ENCODE data around the gene MAP3K9. TPM values are rescaled to one million over a fixed set of nuclear protein-coding genes. Genes with fewer than 3 reads are reported as not detected.

MAP3K9 gene
- total RNA-seq, 1 donor from 2014 or later: 10.3 TPM

DNA sequence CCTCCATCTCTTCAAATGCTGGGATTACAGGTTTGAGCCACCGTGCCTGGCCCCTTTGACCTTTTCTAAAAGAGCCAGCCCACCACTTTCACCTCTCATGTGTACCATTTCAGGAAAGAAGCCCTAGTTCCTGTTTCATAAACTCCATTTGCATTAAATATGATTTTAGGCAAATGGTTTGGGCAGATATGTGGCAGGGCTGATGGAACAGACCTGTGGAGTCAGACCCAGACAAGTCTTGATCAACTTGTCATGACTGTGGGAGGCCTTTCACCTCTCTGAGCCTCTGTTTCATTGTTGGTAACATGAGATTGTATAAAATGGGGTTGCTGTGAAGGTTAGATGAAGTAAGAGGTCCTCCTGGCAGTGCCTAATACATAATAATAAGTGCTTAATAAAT, 5.2 kb upstream of the MAP3K9 start:
- no peaks in the 10 kb centered on the region for H3K36me3 Mint-ChIP-seq (ENCODE audit: low read depth)
- DNase-seq (ENCODE audit: low read depth, low spot score): no peak
- peaks cover 13% of the 10 kb centered on the region for H3K27me3 Mint-ChIP-seq (ENCODE audit: low read depth)
- TF ChIP-seq, protein P1, sequence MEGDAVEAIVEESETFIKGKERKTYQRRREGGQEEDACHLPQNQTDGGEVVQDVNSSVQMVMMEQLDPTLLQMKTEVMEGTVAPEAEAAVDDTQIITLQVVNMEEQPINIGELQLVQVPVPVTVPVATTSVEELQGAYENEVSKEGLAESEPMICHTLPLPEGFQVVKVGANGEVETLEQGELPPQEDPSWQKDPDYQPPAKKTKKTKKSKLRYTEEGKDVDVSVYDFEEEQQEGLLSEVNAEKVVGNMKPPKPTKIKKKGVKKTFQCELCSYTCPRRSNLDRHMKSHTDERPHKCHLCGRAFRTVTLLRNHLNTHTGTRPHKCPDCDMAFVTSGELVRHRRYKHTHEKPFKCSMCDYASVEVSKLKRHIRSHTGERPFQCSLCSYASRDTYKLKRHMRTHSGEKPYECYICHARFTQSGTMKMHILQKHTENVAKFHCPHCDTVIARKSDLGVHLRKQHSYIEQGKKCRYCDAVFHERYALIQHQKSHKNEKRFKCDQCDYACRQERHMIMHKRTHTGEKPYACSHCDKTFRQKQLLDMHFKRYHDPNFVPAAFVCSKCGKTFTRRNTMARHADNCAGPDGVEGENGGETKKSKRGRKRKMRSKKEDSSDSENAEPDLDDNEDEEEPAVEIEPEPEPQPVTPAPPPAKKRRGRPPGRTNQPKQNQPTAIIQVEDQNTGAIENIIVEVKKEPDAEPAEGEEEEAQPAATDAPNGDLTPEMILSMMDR (conservative IDR thresholded peaks at IDR 0.05): no peak
- H3K4me3 Mint-ChIP-seq: no peak overlapping the region
- H3K9me3 Mint-ChIP-seq: no peaks in the 10 kb centered on the region
- H3K27ac Mint-ChIP-seq (ENCODE audit: unreplicated experiment): no peak overlapping the region
- H3K4me1 Mint-ChIP-seq: peaks cover 10% of the 10 kb centered on the region

DNA sequence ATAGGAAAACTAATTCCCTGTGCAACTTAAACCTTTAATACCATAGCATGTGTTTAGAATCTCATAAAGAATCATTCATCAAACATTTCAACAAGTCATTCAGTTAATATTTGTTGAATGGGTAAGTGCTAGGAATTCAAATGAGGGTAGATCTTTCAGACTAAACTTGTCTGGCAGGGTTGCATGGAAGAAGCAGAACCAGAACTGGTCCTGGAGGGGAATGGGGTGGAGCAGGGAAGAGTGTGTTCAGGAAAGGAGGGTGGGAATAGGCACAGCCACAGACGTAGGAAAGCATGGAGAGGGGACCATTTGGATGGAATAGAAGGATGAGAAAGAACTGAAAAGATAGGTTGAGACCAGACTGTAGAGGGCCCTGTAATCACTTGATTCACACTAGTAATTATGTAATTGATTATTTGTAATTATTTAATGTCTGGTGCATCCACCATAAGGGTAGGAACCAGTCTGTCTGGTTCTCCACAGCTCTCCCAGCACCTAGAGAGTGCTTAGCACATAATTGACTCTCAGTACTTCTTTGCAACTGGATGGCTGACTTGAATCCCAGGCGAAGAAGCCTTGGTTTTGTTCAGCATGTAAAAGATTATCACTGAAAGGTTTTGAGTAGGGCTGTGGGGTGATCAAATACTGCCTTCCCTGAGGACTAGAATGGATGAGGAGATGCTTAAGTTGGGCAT, 3.0 kb upstream of the MAP3K9 start:
- TF ChIP-seq, protein P1 (conservative IDR thresholded peaks at IDR 0.05): no peak
- no peak for DNase-seq (ENCODE audit: low read depth, low spot score)
- Mint-ChIP-seq H3K4me1 (peaks cover 10% of the 10 kb centered on the region), H3K27ac (ENCODE audit: unreplicated experiment) (no peak overlapping the region), H3K36me3 (ENCODE audit: low read depth) (no peaks in the 10 kb centered on the region), H3K27me3 (ENCODE audit: low read depth) (peaks cover 7% of the 10 kb centered on the region), H3K4me3 (no peak overlapping the region), H3K9me3 (no peaks in the 10 kb centered on the region)

DNA sequence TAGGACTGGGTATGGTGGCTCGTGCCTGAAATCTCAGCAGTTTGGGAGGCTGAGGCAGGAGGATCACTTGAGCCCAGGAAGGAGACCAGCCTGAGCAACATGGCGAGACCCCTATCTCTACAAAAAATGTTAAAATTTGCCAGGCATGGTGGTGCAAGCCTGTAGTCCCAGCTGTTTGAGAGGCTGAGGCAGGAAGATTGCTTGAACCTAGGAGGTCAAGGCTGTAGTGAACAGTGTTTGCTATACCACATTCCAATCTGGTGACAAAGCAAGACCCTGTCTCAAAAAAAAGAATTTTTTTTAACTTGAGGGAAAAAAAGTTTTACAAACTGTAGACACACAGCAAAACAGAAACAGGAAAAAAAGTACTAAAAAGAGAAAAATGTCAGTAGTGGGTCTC, 2.3 kb upstream of the MAP3K9 start:
- H3K27me3 Mint-ChIP-seq (ENCODE audit: low read depth): peaks cover 14% of the 10 kb centered on the region
- H3K9me3 Mint-ChIP-seq: no peaks in the 10 kb centered on the region
- TF ChIP-seq, protein P1 (conservative IDR thresholded peaks at IDR 0.05): no peak
- peaks cover 9% of the 10 kb centered on the region for H3K4me1 Mint-ChIP-seq
- no peaks in the 10 kb centered on the region for H3K36me3 Mint-ChIP-seq (ENCODE audit: low read depth)
- no peak overlapping the region for H3K27ac Mint-ChIP-seq (ENCODE audit: unreplicated experiment)
- DNase-seq (ENCODE audit: low read depth, low spot score): no peak
- no peak overlapping the region for H3K4me3 Mint-ChIP-seq

DNA sequence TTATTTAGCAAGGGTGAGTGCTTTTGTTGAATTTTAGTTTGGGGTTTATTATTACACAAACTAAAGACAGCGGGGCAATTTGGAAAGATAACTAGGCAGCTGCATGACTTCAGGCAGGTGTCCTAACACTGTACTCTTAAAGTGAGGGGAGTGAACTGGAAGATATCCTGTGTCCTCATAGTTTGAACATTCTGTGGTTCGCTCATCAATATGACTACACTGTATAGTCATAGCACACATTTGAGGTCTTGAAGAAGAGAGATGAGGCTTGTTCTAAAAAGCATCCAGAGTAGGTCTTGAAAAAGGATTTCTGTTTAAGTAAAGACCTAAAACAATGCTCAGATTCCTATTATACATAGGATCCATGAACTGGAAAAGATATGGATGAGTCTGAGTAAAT, 1.7 kb upstream of the MAP3K9 start:
- DNase-seq (ENCODE audit: low read depth, low spot score): no peak
- TF ChIP-seq, protein P1 (conservative IDR thresholded peaks at IDR 0.05): no peak
- Mint-ChIP-seq H3K9me3 (no peaks in the 10 kb centered on the region), H3K27me3 (ENCODE audit: low read depth) (peaks cover 14% of the 10 kb centered on the region), H3K36me3 (ENCODE audit: low read depth) (no peaks in the 10 kb centered on the region), H3K4me3 (no peak overlapping the region), H3K4me1 (peaks cover 6% of the 10 kb centered on the region), H3K27ac (ENCODE audit: unreplicated experiment) (no peak overlapping the region)

DNA sequence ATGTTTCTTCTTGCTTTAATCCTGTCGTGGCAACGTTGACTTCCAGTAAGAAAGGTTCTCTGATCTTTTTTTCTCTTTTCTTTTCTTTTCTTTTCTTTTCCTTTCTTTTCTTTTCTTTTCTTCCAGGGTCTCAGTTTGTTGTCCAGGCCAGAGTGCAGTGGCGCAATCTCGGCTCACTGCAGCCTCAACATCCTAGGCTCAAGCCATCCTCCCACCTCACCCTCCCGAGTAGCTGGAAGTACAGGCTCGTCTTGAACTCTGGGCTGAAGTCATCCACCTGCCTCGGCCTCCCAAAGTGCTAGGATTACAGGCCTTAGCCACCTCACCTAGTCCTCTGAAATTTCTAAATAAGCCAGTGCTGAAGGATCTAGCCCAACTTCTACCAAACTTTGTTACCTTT, 1.3 kb upstream of the MAP3K9 start:
- Mint-ChIP-seq H3K9me3 (no peaks in the 10 kb centered on the region), H3K4me1 (peaks cover 6% of the 10 kb centered on the region), H3K27ac (ENCODE audit: unreplicated experiment) (no peak overlapping the region), H3K27me3 (ENCODE audit: low read depth) (peaks cover 14% of the 10 kb centered on the region), H3K4me3 (no peak overlapping the region), H3K36me3 (ENCODE audit: low read depth) (no peaks in the 10 kb centered on the region)
- TF ChIP-seq, protein P1 (conservative IDR thresholded peaks at IDR 0.05): no peak
- DNase-seq (ENCODE audit: low read depth, low spot score): no peak
